Epithelial cell of esophagus (primary cell): Measurements from ENCODE around the gene RPAP3.

Experiments
- DNase-seq: peaks from one replicate; pipeline ENCODE4 v3.0.0; 2010; ENCODE audit warnings: low read depth
- H3K4me3 ChIP-seq: 2 replicates; pipeline ENCODE4 v1.5.1; 2011; ENCODE audit warnings: mild to moderate bottlenecking, low read length, control low read depth
- CTCF ChIP-seq: IDR thresholded peaks from 2 replicates; pipeline ENCODE4 v1.5.1; 2011; ENCODE audit warnings: low read depth, mild to moderate bottlenecking, low read length, control low read depth, inconsistent platforms; ENCODE audit not compliant: insufficient read depth; ENCODE audit errors: missing control alignments

The RPAP3 gene

GRCh38 chr12:47715393-47715876 is 9.6 kb upstream of the RPAP3 start:
- no peak overlapping the region for H3K4me3 ChIP-seq
- peak; percentile 82 for DNase-seq
- peak; percentile 79 for TF ChIP-seq CTCF

GRCh38 chr12:47714826-47715386 is 9.1 kb upstream of the RPAP3 start:
- DNase-seq = no peak
- H3K4me3 ChIP-seq = no peak overlapping the region
- no peak for TF ChIP-seq CTCF

- TF ChIP-seq CTCF = no peak
- DNase-seq = no peak
- H3K4me3 ChIP-seq = no peak overlapping the region
Observed at GRCh38 chr12:47712171-47712570, 6.3 kb upstream of the RPAP3 start.

- no peak overlapping the region for H3K4me3 ChIP-seq
- DNase-seq = no peak
- no peak for TF ChIP-seq CTCF
Observed at GRCh38 chr12:47711448-47711847, 5.6 kb upstream of the RPAP3 start.

GRCh38 chr12:47710278-47710677 is 4.4 kb upstream of the RPAP3 start:
- TF ChIP-seq CTCF = no peak
- no peak for DNase-seq

GRCh38 chr12:47709671-47710070 is 3.8 kb upstream of the RPAP3 start:
- H3K4me3 ChIP-seq = no peak overlapping the region
- TF ChIP-seq CTCF = no peak
- DNase-seq = no peak

More at GRCh38 chr12:47710278-47710677, 4.4 kb upstream of the RPAP3 start:
- no peak overlapping the region for H3K4me3 ChIP-seq

GRCh38 chr12:47709237-47709636 is 3.4 kb upstream of the RPAP3 start:
- no peak for DNase-seq
- H3K4me3 ChIP-seq = no peak overlapping the region
- TF ChIP-seq CTCF = no peak
